Effector memory CD4-positive, alpha-beta T cell (primary cell): Measurements from ENCODE around the gene RIPOR3.
"Not testable (repeated sequence)": the region's sequence is repeated elsewhere in the genome, so short reads cannot be mapped to it uniquely, and the experiment has no call there.

Experiments
- DNase-seq, 3 donors: peaks; one replicate each; pipeline ENCODE4 v3.0.0-alpha.2; 2020
- H3K27ac ChIP-seq: 2 replicates; pipeline ENCODE4 v1.7.0; 2013; ENCODE audit warnings: mild to moderate bottlenecking, low read length, moderate library complexity; ENCODE audit not compliant: insufficient read depth, poor library complexity, severe bottlenecking
- H3K27me3 ChIP-seq: replicated peaks from 2 replicates; pipeline ENCODE4 v1.7.0; 2013; ENCODE audit warnings: mild to moderate bottlenecking, low read length; ENCODE audit not compliant: insufficient read depth, control insufficient read depth, poor library complexity, severe bottlenecking
- H3K36me3 ChIP-seq: 2 replicates; pipeline ENCODE4 v1.7.0; 2013; ENCODE audit warnings: mild to moderate bottlenecking, low read length, moderate library complexity; ENCODE audit not compliant: control insufficient read depth, insufficient read depth
- H3K4me1 ChIP-seq: 2 replicates; pipeline ENCODE4 v1.7.0; 2013; ENCODE audit warnings: low read length, mild to moderate bottlenecking; ENCODE audit not compliant: control insufficient read depth, insufficient read depth, poor library complexity, severe bottlenecking
- H3K4me3 ChIP-seq: 2 replicates; pipeline ENCODE4 v1.7.0; 2013; ENCODE audit warnings: low read length, low read depth, mild to moderate bottlenecking; ENCODE audit not compliant: insufficient read depth, poor library complexity, severe bottlenecking
- H3K9me3 ChIP-seq: 2 replicates; pipeline ENCODE4 v1.7.0; 2013; ENCODE audit warnings: mild to moderate bottlenecking, low read length, moderate library complexity; ENCODE audit not compliant: control insufficient read depth

Gene RIPOR3

DNA sequence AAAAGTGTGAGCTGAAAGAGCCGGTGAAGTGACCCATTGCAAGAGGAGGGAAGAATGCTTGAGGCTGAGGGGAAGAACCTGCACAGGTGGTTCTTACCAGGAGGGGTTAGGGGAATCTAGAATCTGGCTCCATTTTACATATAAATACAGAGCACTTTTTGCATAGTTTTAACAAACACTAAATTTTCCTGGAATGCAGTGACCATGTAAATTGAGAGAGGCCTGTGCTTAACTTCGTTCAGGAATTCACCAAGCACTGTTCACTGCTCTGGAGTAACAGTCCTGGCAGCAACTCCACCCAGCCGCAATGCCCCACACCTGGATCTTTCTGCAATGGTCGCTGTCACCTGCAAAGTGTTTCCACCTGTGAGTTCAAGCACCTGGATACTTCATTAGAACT lies 13.2 kb upstream of the RIPOR3 start:
- Histone ChIP-seq H3K36me3 (no peaks in the 10 kb centered on the region), H3K4me3 (no peak overlapping the region), H3K9me3 (no peaks in the 10 kb centered on the region), H3K4me1 (no peaks in the 10 kb centered on the region), H3K27me3 (no peaks in the 10 kb centered on the region), H3K27ac (no peak overlapping the region)
- DNase-seq, result no peak

DNA sequence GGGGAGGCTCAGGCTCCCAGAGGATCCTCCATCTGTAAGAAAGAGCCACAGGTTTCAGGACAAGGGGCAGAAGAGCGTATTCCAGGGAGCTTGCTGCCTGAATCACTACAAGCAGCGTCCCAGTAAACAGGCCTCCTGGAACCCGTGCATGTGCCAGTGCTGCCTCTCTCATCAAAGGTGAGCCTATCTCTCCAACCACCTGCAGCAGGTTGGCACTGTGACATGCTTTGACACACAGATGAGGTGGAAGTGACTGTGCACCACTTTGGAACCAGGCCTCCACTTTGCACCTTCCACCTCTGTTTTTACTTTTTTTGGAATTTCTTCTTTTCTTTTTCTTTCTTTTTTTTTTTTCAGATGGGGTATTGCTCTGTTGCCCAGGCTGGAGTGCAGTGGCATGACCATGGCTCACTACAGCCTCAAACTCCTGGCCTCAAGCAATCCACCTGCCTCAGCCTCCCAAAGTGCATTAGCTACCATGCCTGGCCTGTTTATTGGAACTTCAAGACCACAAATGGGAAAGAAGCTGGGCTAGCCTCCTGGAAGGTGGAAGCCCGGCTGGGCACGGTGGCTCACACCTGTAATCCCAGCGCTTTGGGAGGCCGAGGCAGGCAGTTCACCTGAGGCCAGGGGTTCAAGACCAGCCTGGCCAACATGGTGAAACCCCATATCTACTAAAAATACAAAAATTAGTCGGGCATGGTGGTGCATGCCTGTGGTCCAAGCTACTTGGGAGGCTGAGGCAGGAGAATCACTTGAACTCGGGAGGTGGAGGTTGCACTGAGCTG lies 12.5 kb upstream of the RIPOR3 start:
- not testable (repeated sequence) for DNase-seq, H3K27ac ChIP-seq, H3K36me3 ChIP-seq, H3K27me3 ChIP-seq, H3K4me1 ChIP-seq, H3K9me3 ChIP-seq, H3K4me3 ChIP-seq

DNA sequence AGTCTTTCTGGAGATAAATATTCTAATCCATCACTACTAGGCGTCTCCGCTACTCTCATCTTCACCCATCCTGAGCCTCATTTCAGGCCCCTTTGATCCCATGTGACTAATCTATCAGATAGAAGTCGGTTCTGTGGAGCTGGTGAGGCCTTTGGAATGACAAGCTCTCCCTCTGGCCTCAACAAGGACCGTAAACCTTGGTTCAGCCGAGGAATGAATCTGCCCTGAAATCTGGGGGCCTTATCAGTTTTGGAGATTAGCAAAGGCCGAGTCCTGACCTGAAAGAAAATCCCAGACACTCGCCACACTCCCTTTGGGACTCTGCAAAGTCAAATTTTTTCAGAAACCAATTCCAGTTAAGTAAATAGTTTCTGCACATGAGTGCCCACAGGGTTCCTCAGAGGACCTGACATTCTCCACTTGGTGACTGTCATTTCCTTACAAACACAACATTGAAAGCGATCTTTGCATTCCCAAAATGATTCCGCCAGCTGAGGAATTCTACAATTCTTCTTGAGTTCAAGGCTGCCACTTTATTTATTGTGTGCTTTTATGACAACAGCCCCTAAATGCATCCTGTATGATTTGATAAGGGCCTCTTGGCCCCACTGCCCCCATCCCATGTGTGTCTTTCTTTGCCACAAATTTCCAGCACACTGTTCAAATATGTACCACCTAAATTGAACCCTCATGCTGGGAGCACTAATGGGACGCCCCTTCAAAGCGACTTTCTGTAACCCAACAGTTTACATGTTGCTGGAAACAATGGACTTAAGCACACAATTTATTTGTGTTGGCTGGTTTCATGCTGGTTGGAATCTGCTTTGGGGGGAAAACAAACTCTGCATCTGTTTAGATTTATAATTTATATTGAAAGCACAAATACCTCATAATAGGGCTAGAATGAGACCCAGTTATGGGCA lies 10.0 kb upstream of the RIPOR3 start:
- no peaks in the 10 kb centered on the region for H3K36me3 ChIP-seq
- no peak overlapping the region for H3K27ac ChIP-seq
- H3K4me3 ChIP-seq, result no peak overlapping the region
- no peaks in the 10 kb centered on the region for H3K27me3 ChIP-seq
- H3K4me1 ChIP-seq, result no peaks in the 10 kb centered on the region
- H3K9me3 ChIP-seq, result no peaks in the 10 kb centered on the region
- DNase-seq, result no peak

DNA sequence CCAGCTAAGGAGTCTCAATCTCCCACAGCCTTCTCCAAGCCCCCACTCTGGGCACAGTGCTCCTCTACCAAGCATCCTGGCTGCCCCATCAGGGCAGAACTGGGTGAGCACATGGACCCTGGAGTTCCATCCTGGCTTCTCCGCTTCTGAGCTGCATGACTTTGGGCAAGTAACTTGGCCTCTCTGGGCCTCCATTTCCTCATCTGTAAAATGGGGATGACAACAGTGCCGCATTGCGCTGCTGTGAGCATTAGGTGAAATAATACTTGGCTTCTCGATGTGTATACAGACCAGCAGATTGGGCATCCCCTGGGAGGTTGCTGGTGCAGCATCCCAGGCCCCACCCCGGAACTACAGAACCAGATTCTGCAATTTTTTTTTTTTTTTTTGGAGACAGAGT lies 8.3 kb upstream of the RIPOR3 start:
- Histone ChIP-seq H3K27me3 (no peaks in the 10 kb centered on the region), H3K36me3 (no peaks in the 10 kb centered on the region), H3K4me3 (no peak overlapping the region), H3K9me3 (no peaks in the 10 kb centered on the region), H3K4me1 (no peaks in the 10 kb centered on the region), H3K27ac (no peak overlapping the region)
- no peak for DNase-seq

DNA sequence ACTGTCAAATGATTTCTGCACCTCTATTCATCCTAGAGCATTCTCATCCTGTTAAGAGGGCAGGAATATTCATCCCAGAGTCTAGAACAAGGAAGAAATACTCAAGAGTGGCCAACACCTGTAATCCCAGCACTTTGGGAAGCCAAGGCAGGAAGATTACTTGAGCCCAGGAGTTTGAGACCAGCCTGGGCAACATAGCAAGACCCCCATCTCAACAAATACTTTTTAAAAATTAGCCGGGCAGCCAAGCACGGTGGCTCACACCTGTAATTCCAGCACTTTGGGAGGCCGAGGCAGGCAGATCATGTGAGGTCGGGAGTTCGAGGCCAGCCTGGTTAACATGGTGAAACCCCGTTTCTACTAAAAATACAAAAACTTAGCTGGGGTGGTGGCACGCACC lies 6.9 kb upstream of the RIPOR3 start:
- not testable (repeated sequence) for DNase-seq, H3K4me3 ChIP-seq, H3K27ac ChIP-seq, H3K36me3 ChIP-seq, H3K9me3 ChIP-seq, H3K4me1 ChIP-seq, H3K27me3 ChIP-seq

DNA sequence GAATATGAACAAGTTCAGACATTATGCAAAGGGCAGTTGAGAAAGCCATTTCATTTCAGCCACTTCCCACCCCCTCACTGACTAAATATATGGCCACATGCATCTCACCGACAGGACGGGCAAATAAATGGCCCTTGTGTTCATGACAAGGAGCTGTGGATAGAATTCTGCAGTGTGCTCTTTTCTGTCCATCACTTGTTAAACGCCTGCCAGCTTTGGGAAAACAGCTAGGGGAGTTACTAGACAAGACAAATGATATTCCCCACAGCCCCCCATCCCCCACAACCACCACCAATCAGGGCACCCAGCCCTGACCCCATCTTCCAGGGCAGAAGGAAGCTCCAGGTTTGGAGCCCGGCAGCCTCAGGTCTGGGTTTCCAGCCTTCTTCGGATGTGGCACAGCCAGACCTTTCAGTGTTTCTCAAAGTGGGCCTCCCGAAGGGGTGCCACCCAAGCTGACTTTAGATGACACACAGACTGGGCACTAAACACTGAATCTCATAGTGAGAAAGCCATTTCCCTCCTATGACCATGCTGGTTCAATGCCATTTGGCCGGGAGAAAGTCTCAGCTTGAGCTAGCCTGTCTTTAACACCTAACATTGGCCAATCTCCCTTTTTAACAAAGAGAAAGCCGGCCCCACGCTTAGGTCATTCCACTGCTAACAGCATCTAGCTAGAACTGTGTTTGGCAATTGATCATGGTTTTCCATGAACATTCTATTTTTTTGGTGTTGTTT lies 4.0 kb upstream of the RIPOR3 start:
- H3K36me3 ChIP-seq, result no peaks in the 10 kb centered on the region
- H3K4me3 ChIP-seq, result no peak overlapping the region
- no peaks in the 10 kb centered on the region for H3K4me1 ChIP-seq
- no peaks in the 10 kb centered on the region for H3K9me3 ChIP-seq
- no peak for DNase-seq
- H3K27me3 ChIP-seq, result peaks cover 11% of the 10 kb centered on the region
- H3K27ac ChIP-seq, result no peak overlapping the region

DNA sequence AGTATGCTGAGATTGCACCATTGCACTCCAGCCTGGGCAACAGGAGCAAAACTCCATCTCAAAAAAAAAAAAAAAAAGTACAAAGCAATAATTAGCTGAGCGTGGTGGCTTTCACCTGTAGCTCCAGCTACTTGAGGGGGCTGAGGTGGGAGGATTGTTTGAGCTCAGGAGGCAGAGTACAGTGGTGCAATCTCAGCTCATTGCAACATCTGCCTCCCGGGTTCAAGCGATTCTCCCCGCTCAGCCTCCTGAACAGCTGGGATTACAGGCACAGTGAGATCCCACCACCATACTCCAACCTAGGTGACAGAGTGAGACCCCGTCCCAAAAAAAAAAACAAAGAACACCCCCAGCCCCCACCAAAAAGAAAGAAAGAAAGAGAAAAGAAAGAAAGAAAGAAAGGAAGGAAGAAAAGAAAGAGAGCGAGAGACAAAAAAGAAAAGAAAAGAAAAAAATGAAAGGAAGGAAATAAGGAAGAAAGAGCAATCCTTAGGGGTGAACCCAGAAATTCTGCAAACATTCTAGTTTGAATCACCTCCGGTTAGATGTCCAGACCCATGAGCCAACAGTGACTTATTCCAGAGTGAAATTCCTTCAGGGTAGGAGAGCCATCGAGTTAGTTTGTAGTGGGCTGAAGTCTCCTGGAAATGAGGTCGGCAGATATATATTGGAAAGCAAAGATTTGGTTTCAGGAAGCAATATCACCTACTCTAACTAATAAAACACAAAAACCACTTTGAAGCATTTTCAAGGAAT lies 3.2 kb upstream of the RIPOR3 start:
- Histone ChIP-seq H3K36me3 (no peaks in the 10 kb centered on the region), H3K4me3 (no peak overlapping the region), H3K27me3 (peaks cover 13% of the 10 kb centered on the region), H3K4me1 (no peaks in the 10 kb centered on the region), H3K27ac (no peak overlapping the region), H3K9me3 (no peaks in the 10 kb centered on the region)
- DNase-seq, result no peak

DNA sequence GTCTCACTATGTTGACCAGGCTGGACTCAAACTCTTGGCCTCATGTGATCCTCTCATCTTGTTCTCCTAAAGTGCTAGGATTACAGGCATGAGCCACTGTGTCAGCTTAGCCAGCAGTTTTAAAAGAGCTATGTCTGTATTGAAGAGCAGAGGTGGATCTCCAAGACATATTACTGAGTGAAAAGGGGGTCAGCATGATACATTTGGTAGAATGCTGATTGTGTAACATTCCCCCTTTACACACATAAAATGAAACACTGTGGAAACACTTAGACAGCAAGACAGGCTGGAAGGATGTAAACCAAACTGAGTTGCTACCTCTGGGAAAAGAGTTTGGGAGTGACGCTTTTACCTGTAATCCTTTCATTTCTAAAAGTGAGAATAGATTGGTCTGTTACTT lies 1.7 kb upstream of the RIPOR3 start:
- H3K36me3 ChIP-seq, result no peaks in the 10 kb centered on the region
- no peaks in the 10 kb centered on the region for H3K9me3 ChIP-seq
- no peak overlapping the region for H3K4me3 ChIP-seq
- H3K27me3 ChIP-seq, result peaks cover 18% of the 10 kb centered on the region
- no peaks in the 10 kb centered on the region for H3K4me1 ChIP-seq
- no peak overlapping the region for H3K27ac ChIP-seq
- DNase-seq, result no peak

DNA sequence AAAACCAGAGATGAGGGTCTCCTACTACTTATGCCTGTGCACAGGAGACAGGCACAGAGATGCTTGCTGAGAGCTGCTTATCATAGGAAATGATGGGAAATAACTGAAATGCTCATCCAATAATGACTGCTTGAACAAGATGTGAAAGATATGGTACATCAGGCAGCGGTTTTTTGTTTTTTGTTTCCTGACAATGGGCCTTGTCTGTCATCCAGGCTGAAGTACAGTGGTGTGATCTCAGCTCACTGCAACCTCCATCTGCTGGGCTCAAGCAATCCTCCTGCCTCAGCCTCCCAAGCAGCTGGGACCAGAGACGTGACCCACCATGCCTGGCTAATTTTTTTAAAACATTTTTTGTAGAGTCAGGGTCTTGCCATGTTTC lies 1.2 kb upstream of the RIPOR3 start:
- H3K4me1 ChIP-seq, result no peaks in the 10 kb centered on the region
- H3K4me3 ChIP-seq, result no peak overlapping the region
- no peaks in the 10 kb centered on the region for H3K36me3 ChIP-seq
- peaks cover 18% of the 10 kb centered on the region for H3K27me3 ChIP-seq
- no peak overlapping the region for H3K27ac ChIP-seq
- no peaks in the 10 kb centered on the region for H3K9me3 ChIP-seq
- DNase-seq, result no peak
